Trophoblast cell (in vitro differentiated cells and primary cell): ENCODE measurements around the gene RNASEH2B.

Source experiments
- DNase-seq, 2 donors: peaks; one replicate each; pipeline ENCODE4 v3.0.0-alpha.2; 2016
- H2AFZ ChIP-seq: 2 replicates; pipeline ENCODE4 v1.6.1; 2013; ENCODE audit warnings: low read length, moderate library complexity, mild to moderate bottlenecking; ENCODE audit not compliant: insufficient read depth, poor library complexity
- H2AK5ac ChIP-seq: 2 replicates; pipeline ENCODE4 v1.6.1; 2013; ENCODE audit warnings: mild to moderate bottlenecking, low read length
- H2BK120ac ChIP-seq: 2 replicates; pipeline ENCODE4 v1.6.1; 2013; ENCODE audit warnings: low read length, mild to moderate bottlenecking, moderate library complexity; ENCODE audit not compliant: insufficient read depth, poor library complexity
- H2BK12ac ChIP-seq: 2 replicates; pipeline ENCODE4 v1.6.1; 2013; ENCODE audit warnings: mild to moderate bottlenecking, low read length, moderate library complexity
- H2BK5ac ChIP-seq: 2 replicates; pipeline ENCODE4 v1.6.1; 2013; ENCODE audit warnings: low read length, low read depth, moderate library complexity, mild to moderate bottlenecking; ENCODE audit not compliant: poor library complexity
- H3K14ac ChIP-seq: 2 replicates; pipeline ENCODE4 v1.6.1; 2013; ENCODE audit warnings: mild to moderate bottlenecking, low read length
- H3K18ac ChIP-seq: 2 replicates; pipeline ENCODE4 v1.6.1; 2013; ENCODE audit warnings: mild to moderate bottlenecking, low read length
- H3K23ac ChIP-seq: 2 replicates; pipeline ENCODE4 v1.6.1; 2013; ENCODE audit warnings: low read length
- H3K27ac ChIP-seq: 2 replicates; pipeline ENCODE4 v1.5.1; 2013; ENCODE audit warnings: low read depth, mild to moderate bottlenecking, inconsistent platforms, low read length, moderate library complexity
- H3K27me3 ChIP-seq: 2 replicates; pipeline ENCODE4 v1.6.1; 2013; ENCODE audit warnings: inconsistent platforms, mild to moderate bottlenecking, low read length, moderate library complexity; ENCODE audit not compliant: insufficient read depth
- H3K36me3 ChIP-seq, 2 experiments: 1 replicate in 1 of 2; 2 replicates in 1 of 2; pipeline ENCODE4 v1.6.1; 2013; ENCODE audit warnings: low read length in 2 of 2, mild to moderate bottlenecking in 2 of 2, moderate library complexity in 1 of 2; ENCODE audit not compliant: insufficient read depth in 2 of 2, control insufficient read depth in 1 of 2
- H3K4ac ChIP-seq: 2 replicates; pipeline ENCODE4 v1.6.1; 2013; ENCODE audit warnings: low read depth, mild to moderate bottlenecking, low read length, moderate library complexity
- H3K4me1 ChIP-seq, 2 experiments: 1 replicate in 1 of 2; 2 replicates in 1 of 2; pipeline ENCODE4 v1.6.1; 2013; ENCODE audit warnings: low read length in 2 of 2, mild to moderate bottlenecking in 2 of 2, moderate library complexity in 1 of 2; ENCODE audit not compliant: insufficient read depth in 2 of 2, control insufficient read depth in 1 of 2
- H3K4me2 ChIP-seq: 2 replicates; pipeline ENCODE4 v1.6.1; 2013; ENCODE audit warnings: inconsistent platforms, mild to moderate bottlenecking, low read length, moderate library complexity
- H3K4me3 ChIP-seq: 2 replicates; pipeline ENCODE4 v1.5.1; 2013; ENCODE audit warnings: mild to moderate bottlenecking, low read depth, low read length, inconsistent platforms
- H3K79me1 ChIP-seq: one replicate; pipeline ENCODE4 v1.6.1; 2013; ENCODE audit warnings: low read length
- H3K79me2 ChIP-seq: 2 replicates; pipeline ENCODE4 v1.6.1; 2013; ENCODE audit warnings: low read length, mild to moderate bottlenecking; ENCODE audit not compliant: control insufficient read depth, insufficient read depth, poor library complexity
- H3K9ac ChIP-seq: 2 replicates; pipeline ENCODE4 v1.6.1; 2013; ENCODE audit warnings: mild to moderate bottlenecking, low read length
- H3K9me3 ChIP-seq: 2 replicates; pipeline ENCODE4 v1.6.1; 2013; ENCODE audit warnings: low read depth, mild to moderate bottlenecking, control low read depth, inconsistent platforms, low read length; ENCODE audit not compliant: insufficient read depth
- H4K12ac ChIP-seq: 2 replicates; pipeline ENCODE4 v1.6.1; 2013; ENCODE audit warnings: low read depth, mild to moderate bottlenecking, low read length, moderate library complexity
- H4K8ac ChIP-seq: 2 replicates; pipeline ENCODE4 v1.6.1; 2013; ENCODE audit warnings: low read depth, mild to moderate bottlenecking, low read length, moderate library complexity
- H4K91ac ChIP-seq: one replicate; pipeline ENCODE4 v1.6.1; 2013; ENCODE audit warnings: low read depth, mild to moderate bottlenecking, low read length, moderate library complexity
- WGBS: extraction: QIAGEN DNeasy Blood & Tissue Kit; methylation state at CpG from one replicate; pipeline ENCODE4 v1.1.7; 2013; ENCODE audit warnings: missing lambda C conversion rate; ENCODE audit not compliant: insufficient read length, insufficient coverage; ENCODE audit errors: extremely low coverage; 5-methylcytosine and 5-hydroxymethylcytosine counted together

The RNASEH2B gene

DNA sequence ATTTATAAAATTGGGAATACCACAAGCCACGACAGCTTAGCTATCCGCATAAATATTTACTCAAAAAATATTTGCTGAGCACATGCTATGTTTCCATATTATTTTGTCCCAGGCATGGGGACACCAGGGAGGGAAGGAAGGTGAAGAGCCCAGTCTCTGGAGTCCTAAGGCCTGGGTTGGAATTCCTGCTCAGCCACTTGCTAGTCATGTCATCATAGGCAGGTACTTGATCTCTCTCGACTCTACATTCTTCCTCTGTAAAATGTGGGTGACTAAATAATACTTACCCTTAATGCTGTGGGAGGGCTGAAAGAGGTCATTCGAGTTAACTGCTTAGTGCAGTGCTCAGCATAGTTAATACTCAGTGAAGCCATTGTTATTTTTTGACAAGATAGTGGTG, 4.3 kb upstream of the RNASEH2B start:
- H4K8ac ChIP-seq = no peak overlapping the region
- H3K14ac ChIP-seq = no peak overlapping the region
- no peak overlapping the region for H4K12ac ChIP-seq
- peaks cover 2% of the 10 kb centered on the region for H3K79me2 ChIP-seq
- H3K18ac ChIP-seq = no peak overlapping the region
- no peaks in the 10 kb centered on the region for H3K27me3 ChIP-seq
- H3K9me3 ChIP-seq = no peaks in the 10 kb centered on the region
- H4K91ac ChIP-seq = no peak overlapping the region
- no peak for DNase-seq
- H3K4ac ChIP-seq = no peak overlapping the region
- H2AFZ ChIP-seq = no peak overlapping the region
- H3K79me1 ChIP-seq = peaks cover 6% of the 10 kb centered on the region
- H2AK5ac ChIP-seq = no peak overlapping the region
- no peak overlapping the region for H2BK5ac ChIP-seq
- WGBS = no CpG with 5 or more reads among the region's 4 CpGs
- H2BK120ac ChIP-seq = no peak overlapping the region
- H3K23ac ChIP-seq = no peak overlapping the region
- no peak overlapping the region for H3K27ac ChIP-seq
- H3K4me1 ChIP-seq = no peaks in the 10 kb centered on the region
- no peak overlapping the region for H3K9ac ChIP-seq
- H2BK12ac ChIP-seq = no peak overlapping the region
- H3K4me2 ChIP-seq = no peak overlapping the region
- no peak overlapping the region for H3K4me3 ChIP-seq
- no peaks in the 10 kb centered on the region for H3K36me3 ChIP-seq

DNA sequence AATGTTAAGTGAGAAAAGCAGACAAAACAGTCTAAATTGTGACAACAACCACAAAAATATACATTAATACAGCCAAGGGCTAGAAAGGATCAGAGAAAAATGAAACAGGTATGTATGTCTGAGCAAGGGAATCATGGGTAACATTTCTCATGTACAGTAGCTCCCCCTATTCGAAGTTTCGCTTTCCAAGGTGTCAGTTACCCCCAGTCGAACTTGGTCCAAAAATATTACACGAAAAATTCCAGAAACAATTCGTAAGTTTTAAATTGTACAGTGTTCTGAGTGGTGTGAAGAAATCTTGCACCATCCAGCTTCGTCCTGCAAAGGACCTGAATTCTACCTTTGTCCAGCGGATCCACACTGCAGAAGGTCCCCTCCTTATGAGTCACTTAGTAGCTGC, 1.8 kb upstream of the RNASEH2B start:
- Histone ChIP-seq H4K12ac (no peak overlapping the region), H2BK5ac (no peak overlapping the region), H3K36me3 (no peaks in the 10 kb centered on the region), H4K8ac (no peak overlapping the region), H3K9me3 (no peaks in the 10 kb centered on the region), H2BK120ac (no peak overlapping the region), H3K14ac (no peak overlapping the region), H4K91ac (no peak overlapping the region), H3K79me2 (peaks cover 6% of the 10 kb centered on the region), H3K27ac (no peak overlapping the region), H3K4ac (no peak overlapping the region), H3K27me3 (no peaks in the 10 kb centered on the region), H2AK5ac (no peak overlapping the region), H3K9ac (no peak overlapping the region), H2BK12ac (no peak overlapping the region), H2AFZ (no peak overlapping the region), H3K79me1 (peaks cover 9% of the 10 kb centered on the region), H3K4me3 (no peak overlapping the region), H3K4me2 (no peak overlapping the region), H3K18ac (no peak overlapping the region), H3K23ac (no peak overlapping the region), H3K4me1 (peaks cover 0 to 3% of the 10 kb centered on the region in 2 experiments)
- DNase-seq = no peak
- WGBS = no CpG with 5 or more reads among the region's 7 CpGs

DNA sequence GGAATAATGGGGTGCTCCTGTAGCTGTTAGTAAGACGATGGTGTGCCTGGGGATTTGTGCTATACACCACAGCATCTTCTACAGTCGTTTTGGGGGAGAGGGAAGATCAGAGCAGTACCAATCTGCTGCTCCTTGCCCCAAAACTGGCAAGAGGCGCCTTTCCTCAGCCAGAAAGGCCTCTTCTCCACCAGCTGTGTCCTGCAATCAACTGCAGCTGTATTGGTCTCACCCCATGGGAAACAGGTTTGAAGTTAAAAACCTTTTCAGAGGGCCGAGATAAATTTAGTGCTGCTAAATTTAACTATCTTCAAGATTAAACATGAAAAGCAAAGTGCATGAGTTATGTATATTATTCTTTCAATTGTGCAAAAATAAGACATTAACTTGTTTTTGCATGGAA, 1.2 kb upstream of the RNASEH2B start:
- no peak for DNase-seq
- H3K79me1 ChIP-seq = peaks cover 9% of the 10 kb centered on the region
- no peak overlapping the region for H3K4me2 ChIP-seq
- no peak overlapping the region for H4K91ac ChIP-seq
- no peak overlapping the region for H2AK5ac ChIP-seq
- H2BK12ac ChIP-seq = no peak overlapping the region
- no CpG with 5 or more reads among the region's 4 CpGs for WGBS
- H3K79me2 ChIP-seq = peaks cover 6% of the 10 kb centered on the region
- no peaks in the 10 kb centered on the region for H3K9me3 ChIP-seq
- no peak overlapping the region for H4K12ac ChIP-seq
- H2AFZ ChIP-seq = no peak overlapping the region
- H3K36me3 ChIP-seq = no peaks in the 10 kb centered on the region
- H3K4ac ChIP-seq = no peak overlapping the region
- no peak overlapping the region for H3K4me3 ChIP-seq
- H3K14ac ChIP-seq = no peak overlapping the region
- no peak overlapping the region for H3K27ac ChIP-seq
- no peak overlapping the region for H2BK120ac ChIP-seq
- peaks cover 0 to 3% of the 10 kb centered on the region in 2 experiments for H3K4me1 ChIP-seq
- H4K8ac ChIP-seq = no peak overlapping the region
- H3K9ac ChIP-seq = no peak overlapping the region
- no peak overlapping the region for H3K23ac ChIP-seq
- no peak overlapping the region for H2BK5ac ChIP-seq
- no peaks in the 10 kb centered on the region for H3K27me3 ChIP-seq
- H3K18ac ChIP-seq = no peak overlapping the region

DNA sequence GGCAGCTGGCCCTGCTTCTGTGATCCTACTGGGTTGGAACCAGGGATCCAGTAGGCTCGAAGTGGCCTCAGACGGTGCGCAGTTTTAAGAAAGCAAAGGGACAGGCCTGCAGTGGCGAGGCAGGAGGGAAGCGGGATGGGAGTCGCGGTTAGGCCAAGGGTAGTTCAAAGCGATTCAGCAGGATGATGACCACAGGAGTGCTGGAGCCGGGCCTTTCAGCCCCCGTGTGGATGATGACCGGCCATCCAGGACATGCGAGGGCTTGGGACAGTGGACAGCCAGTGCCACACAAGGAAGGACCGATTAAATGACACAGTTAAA, 854 bp downstream of the RNASEH2B start:
- Histone ChIP-seq H2BK120ac (peak overlapping the region; percentile 6), H3K23ac (no peak overlapping the region), H2BK5ac (peak overlapping the region; percentile 5), H3K9me3 (no peaks in the 10 kb centered on the region), H3K9ac (peak overlapping the region; percentile 88), H2AFZ (peak overlapping the region; percentile 98), H4K8ac (peak overlapping the region; percentile 70), H3K27ac (peak overlapping the region; percentile 1), H3K79me2 (peaks cover 6% of the 10 kb centered on the region), H4K91ac (peak overlapping the region; percentile 29), H3K27me3 (no peaks in the 10 kb centered on the region), H3K4me1 (peaks cover 0 to 3% of the 10 kb centered on the region in 2 experiments), H3K4me2 (peak overlapping the region; percentile 86), H2AK5ac (no peak overlapping the region), H3K79me1 (peaks cover 9% of the 10 kb centered on the region), H3K14ac (peak overlapping the region; percentile 13), H2BK12ac (no peak overlapping the region), H4K12ac (peak overlapping the region; percentile 83), H3K4ac (peak overlapping the region; percentile 5), H3K18ac (peak overlapping the region; percentile 2), H3K4me3 (peak overlapping the region; percentile 81), H3K36me3 (no peaks in the 10 kb centered on the region)
- DNase-seq = no peak
- WGBS = no CpG with 5 or more reads among the region's 13 CpGs
